Renal cortical epithelial cell (primary cell): Measurements from ENCODE around the gene PREX1. TPM values are rescaled to one million over a fixed set of nuclear protein-coding genes. Genes with fewer than 3 reads are reported as not detected.

Experiments used
- DNase-seq: peaks from one replicate; pipeline ENCODE4 v3.0.0-alpha.2; 2011; ENCODE audit warnings: low read depth
- total RNA-seq: library from RNA; depleted of rRNA; stranded (reverse); fragments of >200 nt; gene quantifications from 2 replicates; pipeline ENCODE4 v1.2.3, GENCODE V29; 2014

Gene PREX1
- total RNA-seq, 1 donor from 2014 or later: 1.5 TPM

DNA sequence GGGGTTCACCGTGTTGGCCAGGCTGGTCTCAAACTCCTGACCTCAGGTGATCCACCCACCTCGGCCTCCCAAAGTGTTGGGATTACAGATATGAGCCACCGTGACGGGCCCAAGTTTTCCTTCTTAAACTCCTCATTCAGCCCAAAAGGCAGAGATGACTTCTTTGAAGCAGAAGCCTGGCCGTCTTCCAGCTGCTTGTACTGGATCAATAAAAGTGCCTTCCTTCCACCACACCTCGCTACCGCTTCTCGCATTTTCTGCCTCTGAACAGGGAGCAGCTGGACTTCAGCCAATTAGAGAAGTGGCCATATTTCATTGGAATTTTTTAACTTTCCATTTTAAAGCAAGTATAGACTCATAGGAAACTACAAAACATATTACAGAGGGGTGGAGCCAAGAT is 241.1 kb downstream of the PREX1 start:
- DNase-seq: no peak

DNA sequence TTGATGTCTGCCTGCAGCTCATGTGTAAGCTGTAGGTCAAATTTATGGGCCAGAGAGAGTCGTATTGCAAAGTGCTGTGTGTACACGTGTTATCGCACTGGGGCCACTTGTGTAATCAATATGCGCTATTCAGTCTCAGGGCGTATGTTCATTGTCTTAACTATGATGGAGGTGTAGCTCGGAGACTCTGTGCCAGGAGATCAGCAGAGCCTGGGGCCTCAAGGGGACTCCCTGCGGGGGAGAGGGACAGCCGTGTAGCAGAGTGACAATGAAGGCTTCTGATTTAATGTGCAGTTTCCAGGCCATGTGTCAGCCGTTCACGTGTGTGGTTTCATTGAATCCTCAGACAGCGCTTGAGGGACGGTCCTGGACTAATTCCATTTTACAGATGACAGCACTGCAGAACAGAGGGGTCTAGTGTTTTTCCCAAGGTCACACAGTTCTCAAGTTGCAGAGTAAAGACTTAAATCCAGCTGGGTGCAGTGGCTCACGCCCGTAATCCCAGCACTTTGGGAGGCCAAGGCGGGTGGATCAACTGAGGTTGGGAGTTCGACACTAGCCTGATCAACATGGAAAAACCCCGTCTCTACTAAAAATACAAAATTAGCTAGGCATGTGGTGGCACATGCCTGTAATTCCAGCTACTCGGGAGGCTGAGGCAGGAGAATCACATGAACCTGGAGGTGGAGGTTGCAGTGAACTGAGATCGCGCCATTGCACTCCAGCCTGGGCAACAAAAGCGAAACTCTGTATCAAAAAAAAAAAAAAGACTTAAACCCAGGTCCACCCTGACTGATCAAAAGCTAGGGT is 242.5 kb downstream of the PREX1 start:
- DNase-seq: no peak

DNA sequence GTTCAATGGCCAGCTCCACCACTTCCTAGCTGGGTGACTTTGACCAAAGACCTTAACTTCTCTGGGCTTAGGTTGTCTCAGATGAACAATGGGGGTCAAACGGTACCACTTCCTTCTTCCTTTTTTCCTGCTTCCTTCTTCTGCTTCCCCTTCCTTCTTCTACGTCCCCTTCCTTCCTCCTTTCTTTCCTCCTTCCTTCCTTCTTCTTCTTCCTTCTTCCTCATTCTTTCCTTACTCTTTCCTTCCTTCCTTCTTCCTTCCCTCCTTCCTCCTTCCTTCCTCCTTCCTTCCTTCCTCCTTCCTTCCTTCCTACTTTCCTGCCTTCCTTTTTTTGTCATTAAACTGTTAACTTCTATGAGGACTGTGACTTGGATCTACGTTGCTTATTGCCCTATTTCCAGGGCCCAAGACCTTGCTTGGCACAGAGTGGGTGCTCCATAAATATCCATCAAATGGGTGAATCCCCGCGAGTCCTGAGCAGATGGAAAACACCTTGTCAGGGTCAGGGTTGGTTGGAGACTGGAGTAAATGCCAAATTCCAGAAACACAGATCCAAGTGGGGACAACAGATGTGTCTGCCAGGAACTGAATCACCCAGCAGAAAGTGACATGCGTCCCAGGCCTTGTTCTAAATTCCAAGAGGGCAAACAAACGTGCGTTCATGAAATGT is 243.3 kb downstream of the PREX1 start:
- DNase-seq: no peak

DNA sequence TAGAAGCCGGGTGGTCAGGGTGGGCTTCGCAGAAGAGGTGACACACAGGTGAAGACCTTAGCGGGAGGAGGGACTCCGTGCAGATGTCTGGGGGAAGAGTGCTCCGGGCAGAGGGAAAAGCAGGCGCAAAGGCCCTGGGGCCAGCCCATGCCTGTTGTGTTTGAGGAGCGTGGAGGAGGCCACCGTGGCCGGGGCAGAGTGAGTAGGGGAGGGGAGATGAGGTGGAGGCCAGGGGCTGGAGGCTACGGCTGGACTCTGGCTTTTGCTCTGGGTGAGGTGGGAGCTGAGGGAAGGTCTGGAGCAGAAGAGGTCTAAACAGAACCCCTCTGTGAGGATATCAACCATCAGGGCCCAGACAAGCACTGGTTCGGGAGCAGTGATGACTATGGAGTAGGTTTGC is 244.0 kb downstream of the PREX1 start:
- no peak for DNase-seq

DNA sequence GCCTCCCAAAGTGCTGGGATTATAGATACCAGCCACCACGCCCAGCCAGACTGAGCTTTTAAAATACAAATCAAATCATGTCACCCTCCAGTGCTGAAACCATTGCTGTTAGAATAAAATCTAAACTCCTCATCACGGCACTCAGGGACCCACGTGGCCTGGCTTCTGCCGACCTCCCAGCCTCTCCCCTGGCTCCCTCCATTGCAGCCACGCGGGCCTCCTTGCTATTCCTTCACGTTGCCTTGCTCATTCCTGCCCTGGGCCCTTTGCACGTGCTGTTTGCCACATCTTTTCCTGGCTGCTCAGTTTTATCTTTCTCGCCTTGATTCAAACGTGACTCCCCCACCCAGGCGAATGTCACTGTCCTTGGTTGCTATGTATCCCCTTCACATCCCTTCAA is 244.6 kb downstream of the PREX1 start:
- DNase-seq: no peak

DNA sequence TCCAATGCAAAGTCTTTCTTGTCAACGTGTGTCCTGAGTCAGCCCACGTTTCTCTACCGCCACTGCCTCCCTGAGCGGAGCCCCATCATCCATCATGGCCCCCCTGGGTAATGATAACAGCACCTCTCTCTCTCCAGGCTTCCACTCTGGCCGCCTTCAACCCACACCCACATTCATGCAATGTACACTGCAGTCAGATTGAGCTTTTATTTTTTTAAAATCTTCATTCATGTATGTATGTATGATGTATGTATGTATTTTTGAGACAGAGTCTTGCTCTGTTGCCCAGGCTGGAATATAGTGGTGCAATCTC is 245.2 kb downstream of the PREX1 start:
- DNase-seq: no peak

DNA sequence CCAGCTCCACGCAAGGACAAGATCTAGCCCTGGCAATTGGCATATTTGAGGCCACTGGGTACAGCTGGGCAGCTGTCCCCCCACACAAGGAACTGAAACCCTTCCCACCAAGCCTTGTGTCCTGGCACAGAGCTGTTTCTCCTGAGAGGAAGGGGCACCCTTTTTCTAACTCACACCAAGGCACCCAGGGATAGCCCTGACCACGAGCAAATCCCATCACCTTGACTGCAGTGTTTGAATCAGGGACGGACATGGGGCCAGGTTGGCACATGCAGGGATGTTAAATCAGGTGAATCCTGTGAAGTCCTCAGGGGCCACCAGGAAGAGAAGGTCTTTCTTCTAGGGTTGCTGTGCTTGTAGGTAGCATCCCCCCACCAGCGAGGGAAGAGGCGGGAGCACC is 246.6 kb downstream of the PREX1 start:
- DNase-seq: no peak

DNA sequence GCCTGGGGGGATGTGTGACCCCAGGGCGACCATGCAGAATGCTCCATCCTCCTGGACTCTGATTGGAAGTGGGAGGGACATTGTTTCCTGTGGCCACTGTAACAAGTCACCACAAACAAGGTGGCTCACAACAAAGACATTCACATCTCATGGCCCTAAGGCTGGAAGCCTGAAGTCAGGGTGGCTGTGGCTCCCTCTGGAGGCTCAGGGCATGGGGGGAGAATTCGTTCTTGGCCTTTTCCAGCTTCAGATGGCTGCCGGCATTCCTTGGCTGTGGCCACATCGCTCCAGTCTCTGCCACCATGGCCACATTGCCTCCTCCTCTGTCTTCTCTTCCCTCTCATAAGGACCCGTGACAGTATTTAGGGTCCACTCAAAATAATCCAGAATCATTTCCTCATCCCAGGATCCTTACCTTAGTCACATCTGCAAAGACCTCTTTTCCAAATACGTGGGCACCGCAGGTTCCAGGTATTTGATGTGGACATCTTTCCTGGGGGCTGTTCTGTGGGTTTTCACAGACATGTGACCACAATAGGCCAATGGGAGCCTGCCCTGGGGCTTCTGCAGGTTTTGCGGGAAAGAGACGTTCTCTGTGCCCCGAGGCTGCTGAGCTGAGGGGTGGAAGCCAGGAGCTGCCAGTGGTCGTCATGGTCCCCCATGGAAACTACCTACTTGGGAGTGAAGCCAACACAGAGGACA is 249.3 kb downstream of the PREX1 start:
- no peak for DNase-seq

DNA sequence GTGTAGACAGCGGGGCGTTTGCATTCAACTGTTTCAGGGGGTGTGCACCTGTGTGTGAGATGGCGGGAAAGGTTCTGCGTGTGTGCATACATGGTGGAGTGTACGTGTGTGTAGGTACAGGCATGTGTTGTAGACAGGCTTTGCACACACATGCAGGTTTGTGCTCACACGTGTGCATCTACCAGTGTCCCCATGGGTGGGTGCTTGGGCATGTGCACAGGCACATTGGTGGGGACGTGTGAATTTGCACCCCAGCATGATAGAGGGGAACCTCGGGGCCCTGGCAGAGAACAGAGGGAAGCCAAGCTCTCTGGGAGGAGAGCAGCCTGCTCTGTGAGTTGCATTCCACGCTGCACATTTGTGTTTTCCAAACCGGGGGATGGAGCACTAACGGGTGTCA is 250.2 kb downstream of the PREX1 start:
- DNase-seq: no peak

DNA sequence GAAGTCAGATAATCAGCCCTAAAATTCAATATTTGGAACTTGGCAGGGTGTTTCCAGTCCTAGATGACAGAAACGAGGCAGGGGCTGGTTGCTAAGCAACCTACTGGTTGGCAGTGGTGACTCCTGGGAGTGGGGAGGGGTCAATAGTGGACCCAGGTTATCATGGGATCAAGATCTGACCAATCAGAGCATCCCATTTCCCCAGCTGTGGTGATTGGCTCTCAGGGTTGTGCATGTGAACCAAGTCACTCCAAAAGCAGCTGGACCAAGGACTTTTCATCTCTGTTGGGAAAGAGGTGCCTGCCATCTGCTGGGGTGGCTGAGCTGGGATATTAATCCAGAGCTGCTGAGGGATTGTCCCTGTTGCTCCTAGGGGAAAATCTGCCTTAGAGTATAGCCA is 253.4 kb downstream of the PREX1 start:
- no peak for DNase-seq

Other genes with a start within 250 kb of the PREX1 start
- 58.7 and 71.0 TPM in 2 replicates for gene ARFGEF2, start 93.7 kb upstream of the PREX1 start, total RNA-seq
- 96.4 and 137 TPM in 2 replicates for gene CSE1L, start 218.3 kb upstream of the PREX1 start, total RNA-seq